BLaER1 (cell line): ENCODE measurements around the gene CTNNA2.
A peak's percentile ranks its signal among the peaks of the same experiment; 100 is the strongest.

ENCODE experiments used
- H3K27ac ChIP-seq: shearing (Covaris generic); formaldehyde crosslinking; 2 replicates; pipeline ENCODE4 v1.8.1; 2022
- H3K27me3 ChIP-seq: shearing (Covaris generic); formaldehyde crosslinking; 2 replicates; pipeline ENCODE4 v1.8.1; 2022
- H3K36me3 ChIP-seq: shearing (Covaris generic); formaldehyde crosslinking; 2 replicates; pipeline ENCODE4 v1.8.1; 2022
- H3K4me1 ChIP-seq: shearing (Covaris generic); formaldehyde crosslinking; 2 replicates; pipeline ENCODE4 v1.8.1; 2022
- H3K4me2 ChIP-seq: shearing (Covaris generic); formaldehyde crosslinking; 2 replicates; pipeline ENCODE4 v1.8.1; 2022
- H3K4me3 ChIP-seq: shearing (Covaris generic); formaldehyde crosslinking; 2 replicates; pipeline ENCODE4 v1.8.1; 2022
- H3K9ac ChIP-seq: shearing (Covaris generic); formaldehyde crosslinking; 2 replicates; pipeline ENCODE4 v1.8.1; 2022
- H3K9me3 ChIP-seq: shearing (Covaris generic); formaldehyde crosslinking; 2 replicates; pipeline ENCODE4 v1.8.1; 2022
- H4K20me1 ChIP-seq: shearing (Covaris generic); formaldehyde crosslinking; 2 replicates; pipeline ENCODE4 v1.8.1; 2022
- Cebpa-rat ChIP-seq: shearing (Covaris generic); IDR thresholded peaks from 2 replicates; pipeline ENCODE4 v1.8.1; 2022

The CTNNA2 gene

GRCh38 chr2:80348078-80348477 is 835.2 kb downstream of the CTNNA2 start:
- Histone ChIP-seq H3K4me2 (no peak overlapping the region), H3K36me3 (no peaks in the 10 kb centered on the region), H4K20me1 (no peaks in the 10 kb centered on the region), H3K4me3 (no peak overlapping the region), H3K4me1 (no peaks in the 10 kb centered on the region), H3K9ac (no peak overlapping the region), H3K9me3 (no peaks in the 10 kb centered on the region; the same call in 1 of the 2 replicates), H3K27me3 (no peaks in the 10 kb centered on the region), H3K27ac (no peak overlapping the region)
- TF ChIP-seq Cebpa-rat, result no peak

GRCh38 chr2:80348953-80349352 is 836.1 kb downstream of the CTNNA2 start:
- no peak overlapping the region for H3K27ac ChIP-seq
- no peak overlapping the region for H3K9ac ChIP-seq
- no peak for TF ChIP-seq Cebpa-rat
- no peak overlapping the region for H3K4me2 ChIP-seq
- no peaks in the 10 kb centered on the region for H4K20me1 ChIP-seq
- H3K4me1 ChIP-seq, result no peaks in the 10 kb centered on the region
- no peaks in the 10 kb centered on the region for H3K36me3 ChIP-seq
- no peaks in the 10 kb centered on the region; the same call in 1 of the 2 replicates for H3K9me3 ChIP-seq
- no peaks in the 10 kb centered on the region for H3K27me3 ChIP-seq
- H3K4me3 ChIP-seq, result no peak overlapping the region

- no peak for TF ChIP-seq Cebpa-rat
- no peak overlapping the region for H3K27ac ChIP-seq
- H4K20me1 ChIP-seq, result no peaks in the 10 kb centered on the region
These were observed 838.4 kb downstream of the CTNNA2 start for GRCh38 chr2:80351231-80351630.

GRCh38 chr2:80354858-80355257 is 842.0 kb downstream of the CTNNA2 start:
- H3K27me3 ChIP-seq, result no peaks in the 10 kb centered on the region
- H3K9me3 ChIP-seq, result peaks cover 21% of the 10 kb centered on the region
- no peak overlapping the region for H3K9ac ChIP-seq
- H3K4me1 ChIP-seq, result no peaks in the 10 kb centered on the region
- no peaks in the 10 kb centered on the region for H4K20me1 ChIP-seq
- no peak overlapping the region for H3K27ac ChIP-seq
- no peaks in the 10 kb centered on the region for H3K36me3 ChIP-seq
- no peak overlapping the region for H3K4me2 ChIP-seq
- H3K4me3 ChIP-seq, result no peak overlapping the region
- no peak for TF ChIP-seq Cebpa-rat

More at GRCh38 chr2:80351231-80351630, 838.4 kb downstream of the CTNNA2 start:
- no peaks in the 10 kb centered on the region for H3K4me1 ChIP-seq
- H3K27me3 ChIP-seq, result no peaks in the 10 kb centered on the region
- no peak overlapping the region for H3K4me2 ChIP-seq
- H3K9me3 ChIP-seq, result no peaks in the 10 kb centered on the region; the same call in 1 of the 2 replicates
- no peaks in the 10 kb centered on the region for H3K36me3 ChIP-seq
- H3K4me3 ChIP-seq, result no peak overlapping the region
- no peak overlapping the region for H3K9ac ChIP-seq

- peaks cover 57% of the 10 kb centered on the region for H3K4me1 ChIP-seq
- peaks cover 32% of the 10 kb centered on the region; the same call in 1 of the 2 replicates for H3K9me3 ChIP-seq
These were observed 849.1 kb downstream of the CTNNA2 start for GRCh38 chr2:80361904-80362303.

GRCh38 chr2:80363330-80363729 is 850.5 kb downstream of the CTNNA2 start:
- Histone ChIP-seq H3K27me3 (no peaks in the 10 kb centered on the region), H3K4me1 (peaks cover 70% of the 10 kb centered on the region), H3K4me2 (peak overlapping the region; percentile 79), H4K20me1 (no peaks in the 10 kb centered on the region), H3K9ac (peak overlapping the region; percentile 5; the same call in 1 of the 2 replicates), H3K36me3 (no peaks in the 10 kb centered on the region), H3K4me3 (peak overlapping the region; percentile 35; the same call in 1 of the 2 replicates), H3K27ac (peak overlapping the region; percentile 79), H3K9me3 (peaks cover 21% of the 10 kb centered on the region; the same call in 1 of the 2 replicates)
- no peak for TF ChIP-seq Cebpa-rat

More at GRCh38 chr2:80361904-80362303, 849.1 kb downstream of the CTNNA2 start:
- Histone ChIP-seq H3K27me3 (no peaks in the 10 kb centered on the region), H4K20me1 (no peaks in the 10 kb centered on the region), H3K4me3 (no peak overlapping the region), H3K9ac (no peak overlapping the region), H3K4me2 (peak overlapping the region; percentile 79; the same call in 1 of the 2 replicates), H3K27ac (peak overlapping the region; percentile 79; the same call in 1 of the 2 replicates), H3K36me3 (no peaks in the 10 kb centered on the region)
- TF ChIP-seq Cebpa-rat, result no peak

GRCh38 chr2:80363791-80364349 is 851.0 kb downstream of the CTNNA2 start:
- Histone ChIP-seq H3K27ac (peak overlapping the region; percentile 79), H3K4me3 (peak overlapping the region; percentile 35; the same call in 1 of the 2 replicates), H3K9me3 (peaks cover 19% of the 10 kb centered on the region; the same call in 1 of the 2 replicates), H3K4me1 (peaks cover 75% of the 10 kb centered on the region), H3K36me3 (no peaks in the 10 kb centered on the region), H3K27me3 (no peaks in the 10 kb centered on the region), H4K20me1 (no peaks in the 10 kb centered on the region), H3K4me2 (peak overlapping the region; percentile 79), H3K9ac (peak overlapping the region; percentile 57)
- TF ChIP-seq Cebpa-rat, result no peak

- H3K4me2 ChIP-seq, result peak overlapping the region; percentile 79
- peaks cover 82% of the 10 kb centered on the region for H3K4me1 ChIP-seq
- H3K4me3 ChIP-seq, result peak overlapping the region; percentile 35; the same call in 1 of the 2 replicates
- peak overlapping the region; percentile 79 for H3K27ac ChIP-seq
- H4K20me1 ChIP-seq, result no peaks in the 10 kb centered on the region
- no peaks in the 10 kb centered on the region for H3K36me3 ChIP-seq
- TF ChIP-seq Cebpa-rat, result no peak
- H3K9ac ChIP-seq, result peak overlapping the region; percentile 57
- no peaks in the 10 kb centered on the region for H3K27me3 ChIP-seq
- peaks cover 11% of the 10 kb centered on the region; the same call in 1 of the 2 replicates for H3K9me3 ChIP-seq
These were observed 851.8 kb downstream of the CTNNA2 start for GRCh38 chr2:80364524-80365212.

- Histone ChIP-seq H3K27ac (peak overlapping the region; percentile 20; the same call in 1 of the 2 replicates), H3K27me3 (no peaks in the 10 kb centered on the region), H3K9ac (no peak overlapping the region), H3K4me1 (peaks cover 82% of the 10 kb centered on the region), H4K20me1 (no peaks in the 10 kb centered on the region), H3K36me3 (no peaks in the 10 kb centered on the region), H3K4me3 (no peak overlapping the region), H3K4me2 (peak overlapping the region; percentile 79), H3K9me3 (peaks cover 10% of the 10 kb centered on the region; the same call in 1 of the 2 replicates)
- TF ChIP-seq Cebpa-rat, result no peak
These were observed 852.9 kb downstream of the CTNNA2 start for GRCh38 chr2:80365762-80366161.
